DMS114 treated with DMSO at 0.1 percent for 48 hours (cell line): ENCODE measurements around the gene UNC93B1.
A peak's percentile ranks its signal among the peaks of the same experiment; 100 is the strongest.
"Not testable (repeated sequence)": the region's sequence is repeated elsewhere in the genome, so short reads cannot be mapped to it uniquely, and the experiment has no call there.

Source experiments
- DNase-seq: peaks from one replicate; lab custom pipeline; 2025; ENCODE audit not compliant: unreplicated experiment; lab: John Stamatoyannopoulos, UW

The UNC93B1 gene

GRCh38 chr11:67994387-67994786 lies 9.5 kb downstream of the UNC93B1 start:
- DNase-seq: not testable (repeated sequence)

- not testable (repeated sequence) for DNase-seq
Observed at GRCh38 chr11:67993821-67994220, 10.1 kb downstream of the UNC93B1 start.

GRCh38 chr11:67991347-67992121 lies 12.4 kb downstream of the UNC93B1 start:
- not testable (repeated sequence) for DNase-seq

- DNase-seq: not testable (repeated sequence)
Observed at GRCh38 chr11:67990546-67991346, 13.2 kb downstream of the UNC93B1 start.

- DNase-seq: not testable (repeated sequence)
Observed at GRCh38 chr11:67985302-67985701, 18.6 kb downstream of the UNC93B1 start.

GRCh38 chr11:67983951-67984350 lies 19.9 kb downstream of the UNC93B1 start:
- no peak for DNase-seq

GRCh38 chr11:67982255-67982857 lies 21.5 kb downstream of the UNC93B1 start:
- DNase-seq: not testable (repeated sequence)

GRCh38 chr11:67981226-67981625 lies 22.7 kb downstream of the UNC93B1 start:
- DNase-seq: not testable (repeated sequence)

GRCh38 chr11:67978766-67979418 lies 25.0 kb downstream of the UNC93B1 start:
- DNase-seq: not testable (repeated sequence)

- DNase-seq: not testable (repeated sequence)
Observed at GRCh38 chr11:67974746-67975145, 29.2 kb downstream of the UNC93B1 start.

- not testable (repeated sequence) for DNase-seq
Observed at GRCh38 chr11:67965830-67966348, 38.0 kb downstream of the UNC93B1 start.

GRCh38 chr11:67964746-67965145 lies 39.2 kb downstream of the UNC93B1 start:
- not testable (repeated sequence) for DNase-seq

GRCh38 chr11:67963879-67964278 lies 40.0 kb downstream of the UNC93B1 start:
- DNase-seq: not testable (repeated sequence)

- DNase-seq: not testable (repeated sequence)
Observed at GRCh38 chr11:67963217-67963616, 40.7 kb downstream of the UNC93B1 start.

- DNase-seq: not testable (repeated sequence)
Observed at GRCh38 chr11:67956236-67956635, 47.7 kb downstream of the UNC93B1 start.

- DNase-seq: peak; percentile 95
Observed at GRCh38 chr11:67955461-67956007, 48.4 kb downstream of the UNC93B1 start.

- DNase-seq: not testable (repeated sequence)
Observed at GRCh38 chr11:67954971-67955370, 48.9 kb downstream of the UNC93B1 start.

GRCh38 chr11:67954251-67954650 lies 49.6 kb downstream of the UNC93B1 start:
- DNase-seq: not testable (repeated sequence)

- DNase-seq: not testable (repeated sequence)
Observed at GRCh38 chr11:67950705-67951104, 53.2 kb downstream of the UNC93B1 start.

- not testable (repeated sequence) for DNase-seq
Observed at GRCh38 chr11:67947785-67948184, 56.1 kb downstream of the UNC93B1 start.
